B cell (primary cell): ENCODE measurements around the gene TJP2. TPM values are rescaled to one million over a fixed set of nuclear protein-coding genes. Genes with fewer than 3 reads are reported as not detected.

Experiments
- ATAC-seq: fragments of 200-7000 bp; cut with Tn5 transposase; one replicate; pipeline ENCODE4 v1.10.0; 2021; ENCODE audit warnings: low read depth, mild to moderate bottlenecking, moderate number of reproducible peaks, moderate library complexity
- CTCF ChIA-PET: fragments of 350-600 bp; sonication (Branson Sonifier 250); formaldehyde crosslinking; loops from one replicate; lab custom pipeline; 2021; ENCODE audit warnings: antibody characterized with exemption, inconsistent platforms; lab: Charles Lee
- POLR2A ChIA-PET: fragments of 350-600 bp; sonication (Branson Sonifier 250); formaldehyde crosslinking; loops from one replicate; lab custom pipeline; 2021; ENCODE audit warnings: antibody characterized with exemption; lab: Charles Lee
- DNase-seq: peaks from one replicate; pipeline ENCODE4 v3.0.0; 2013
- H2AFZ ChIP-seq: 2 replicates; pipeline ENCODE4 v1.6.1; 2012; ENCODE audit warnings: mild to moderate bottlenecking, low read depth, low read length; ENCODE audit not compliant: insufficient read depth, poor library complexity, severe bottlenecking
- H3K27ac ChIP-seq, 2 donors: 1 replicate in 1 of 2; 2 replicates in 1 of 2; pipeline ENCODE4 v1.5.1; 2012 to 2013; ENCODE audit warnings: low read length in 2 of 2, mild to moderate bottlenecking in 2 of 2, moderate library complexity in 1 of 2
- H3K27me3 ChIP-seq, 4 experiments: fragments of 200-600 bp in 1 of 4; sonication (generic) in 1 of 4; replicated peaks in 1 of 4; 1 replicate in 2 of 4; 2 replicates in 2 of 4; pipeline versions ENCODE4 v1.6.1 to v1.7.0; 2013 to 2016; ENCODE audit warnings: low read length in 3 of 4, mild to moderate bottlenecking in 2 of 4, mixed read lengths in 1 of 4, moderate library complexity in 1 of 4; ENCODE audit not compliant: insufficient read depth in 4 of 4, control insufficient read depth in 3 of 4; ENCODE audit errors: control extremely low read depth in 1 of 4
- H3K36me3 ChIP-seq, 2 experiments: replicated peaks in 1 of 2; 1 replicate in 1 of 2; 2 replicates in 1 of 2; pipeline versions ENCODE4 v1.6.1 to v1.7.1; 2013; ENCODE audit warnings: low read length in 1 of 2; ENCODE audit not compliant: insufficient read depth in 2 of 2, control insufficient read depth in 1 of 2; ENCODE audit errors: control extremely low read depth in 1 of 2, extremely low read depth in 1 of 2
- H3K4me1 ChIP-seq, 2 donors: fragments of 200-600 bp in 1 of 2; sonication (generic) in 1 of 2; 1 replicate in 1 of 2; 2 replicates in 1 of 2; pipeline versions ENCODE4 v1.5.1 to v1.6.1; 2013 to 2017; ENCODE audit warnings: low read length in 2 of 2; ENCODE audit not compliant: control insufficient read depth in 2 of 2, insufficient read depth in 2 of 2
- H3K4me2 ChIP-seq: replicated peaks from 2 replicates; pipeline ENCODE3; 2012; ENCODE audit warnings: mild to moderate bottlenecking, low read depth, low read length; ENCODE audit not compliant: poor library complexity, severe bottlenecking
- H3K4me3 ChIP-seq, 5 experiments: fragments of 200-600 bp in 1 of 5; sonication (generic) in 1 of 5; 1 replicate in 3 of 5; 2 replicates in 2 of 5; pipeline versions ENCODE4 v1.5.1 to v1.7.0; 2011 to 2016; ENCODE audit warnings: low read length in 4 of 5, mild to moderate bottlenecking in 4 of 5, low read depth in 2 of 5, control low read depth in 1 of 5, moderate library complexity in 1 of 5; ENCODE audit not compliant: insufficient read depth in 1 of 5; ENCODE audit errors: control extremely low read depth in 1 of 5, extremely low read depth in 1 of 5
- H3K79me2 ChIP-seq: fragments of 200-600 bp; sonication (generic); one replicate; pipeline ENCODE4 v1.6.0; 2016; ENCODE audit warnings: low read length; ENCODE audit not compliant: control insufficient read depth, insufficient read depth
- H3K9ac ChIP-seq: fragments of 200-600 bp; sonication (generic); 2 replicates; pipeline ENCODE4 v1.6.1; 2017; ENCODE audit warnings: mild to moderate bottlenecking, low read length, moderate library complexity
- H3K9me3 ChIP-seq, 3 donors: one replicate each; pipeline versions ENCODE4 v1.6.1 to v1.7.1; 2013; ENCODE audit warnings: low read length in 2 of 3; ENCODE audit not compliant: control insufficient read depth in 2 of 3, insufficient read depth in 1 of 3; ENCODE audit errors: control extremely low read depth in 1 of 3
- H4K20me1 ChIP-seq: 2 replicates; pipeline ENCODE4 v1.6.0; 2012; ENCODE audit warnings: mild to moderate bottlenecking, low read length; ENCODE audit not compliant: insufficient read depth, control insufficient read depth, poor library complexity, severe bottlenecking
- H3K27ac Mint-ChIP-seq: one replicate; pipeline ENCODE4 v1.8.0; 2021; ENCODE audit warnings: mixed read lengths
- H3K27me3 Mint-ChIP-seq: one replicate; pipeline ENCODE4 v1.8.0; 2021; ENCODE audit warnings: mixed read lengths
- H3K4me1 Mint-ChIP-seq: one replicate; pipeline ENCODE4 v1.8.0; 2021; ENCODE audit warnings: mixed read lengths
- H3K4me3 Mint-ChIP-seq: one replicate; pipeline ENCODE4 v1.8.0; 2021; ENCODE audit warnings: mixed read lengths
- H3K9me3 Mint-ChIP-seq: one replicate; pipeline ENCODE4 v1.8.0; 2022; ENCODE audit warnings: mixed read lengths; ENCODE audit not compliant: insufficient read depth
- EZH2 ChIP-seq: IDR thresholded peaks from 2 replicates; pipeline ENCODE4 v1.6.1; 2012; ENCODE audit warnings: borderline replicate concordance, low read depth, mild to moderate bottlenecking, moderate library complexity, low read length; ENCODE audit not compliant: insufficient read depth, poor library complexity, severe bottlenecking
- WGBS: methylation state at CpG from one replicate; pipeline ENCODE4 v1.1.5; 2013; ENCODE audit warnings: missing lambda C conversion rate; ENCODE audit not compliant: insufficient coverage; 5-methylcytosine and 5-hydroxymethylcytosine counted together
- intact Hi-C: fragments of 100-400 bp; cut with micrococcal nuclease; formaldehyde crosslinking; loops from one replicate; pipeline ENCODE4 v1.10.0; 2022
- polyA plus RNA-seq: library from polyadenylated mRNA; depleted of rRNA; stranded (reverse); fragments of >200 nt; gene quantifications from 2 replicates; pipeline ENCODE4 v1.2.3, GENCODE V29; 2012
- total RNA-seq, 2 donors: library from RNA; stranded (reverse); fragments of 120-200 nt in 1 of 2; gene quantifications; 1 replicate in 1 of 2; 2 replicates in 1 of 2; pipeline versions ENCODE4 v1.2.3 to v1.2.4, GENCODE V29; 2013 to 2022
- TF ChIP-seq, protein P1 (sequence below): fragments of 200-600 bp; IDR thresholded peaks from one replicate; pipeline ENCODE4 v1.8.0; 2022; ENCODE audit warnings: antibody characterized with exemption, mild to moderate bottlenecking

TJP2 gene
- total and polyA plus RNA-seq, 2 donors (not counting 1 experiment from before 2014, with no cell fraction given) = 1.2 to 2.3 TPM

DNA sequence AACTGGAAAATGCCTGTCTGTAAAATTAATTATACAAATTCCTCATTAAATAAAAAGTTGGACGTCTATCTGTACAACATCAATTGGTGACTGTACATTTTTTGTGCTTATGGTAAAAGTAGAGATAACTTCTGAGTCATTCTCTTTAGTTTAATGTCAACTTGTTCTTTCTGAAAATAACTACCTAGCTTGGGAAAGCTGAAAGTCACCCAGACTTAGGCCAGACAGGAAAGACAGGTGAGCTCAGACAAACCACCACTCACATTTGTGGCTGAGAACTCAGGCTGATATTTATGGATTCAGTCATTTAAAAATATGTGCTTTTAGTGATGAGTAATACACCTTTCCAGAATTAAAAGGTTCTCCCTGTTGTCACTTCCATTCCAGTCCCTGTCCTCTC is 119.1 kb downstream of the TJP2 start:
- Mint-ChIP-seq H3K4me3 (no peak overlapping the region), H3K9me3 (peaks cover 2% of the 10 kb centered on the region), H3K27ac (no peak overlapping the region), H3K4me1 (no peaks in the 10 kb centered on the region), H3K27me3 (peaks cover 15% of the 10 kb centered on the region)
- TF ChIP-seq, protein P1, sequence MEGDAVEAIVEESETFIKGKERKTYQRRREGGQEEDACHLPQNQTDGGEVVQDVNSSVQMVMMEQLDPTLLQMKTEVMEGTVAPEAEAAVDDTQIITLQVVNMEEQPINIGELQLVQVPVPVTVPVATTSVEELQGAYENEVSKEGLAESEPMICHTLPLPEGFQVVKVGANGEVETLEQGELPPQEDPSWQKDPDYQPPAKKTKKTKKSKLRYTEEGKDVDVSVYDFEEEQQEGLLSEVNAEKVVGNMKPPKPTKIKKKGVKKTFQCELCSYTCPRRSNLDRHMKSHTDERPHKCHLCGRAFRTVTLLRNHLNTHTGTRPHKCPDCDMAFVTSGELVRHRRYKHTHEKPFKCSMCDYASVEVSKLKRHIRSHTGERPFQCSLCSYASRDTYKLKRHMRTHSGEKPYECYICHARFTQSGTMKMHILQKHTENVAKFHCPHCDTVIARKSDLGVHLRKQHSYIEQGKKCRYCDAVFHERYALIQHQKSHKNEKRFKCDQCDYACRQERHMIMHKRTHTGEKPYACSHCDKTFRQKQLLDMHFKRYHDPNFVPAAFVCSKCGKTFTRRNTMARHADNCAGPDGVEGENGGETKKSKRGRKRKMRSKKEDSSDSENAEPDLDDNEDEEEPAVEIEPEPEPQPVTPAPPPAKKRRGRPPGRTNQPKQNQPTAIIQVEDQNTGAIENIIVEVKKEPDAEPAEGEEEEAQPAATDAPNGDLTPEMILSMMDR = no peak
- TF ChIP-seq EZH2 = no peak
- no peaks in the 10 kb centered on the region for H3K36me3 ChIP-seq
- H3K9me3 ChIP-seq = no peaks in the 10 kb centered on the region
- no peak overlapping the region for H3K27ac ChIP-seq
- H3K4me1 ChIP-seq = no peaks in the 10 kb centered on the region
- no peak overlapping the region for H3K4me2 ChIP-seq
- WGBS = no CpG with 5 or more reads among the region's 1 CpG
- no peak overlapping the region for H3K4me3 ChIP-seq
- no peak overlapping the region for H2AFZ ChIP-seq
- CTCF ChIA-PET = no interaction called here
- ATAC-seq (no peak), DNase-seq (no peak)
- H3K79me2 ChIP-seq = no peaks in the 10 kb centered on the region
- peaks cover 0 to 5% (median under 1%) of the 10 kb centered on the region in 4 experiments for H3K27me3 ChIP-seq
- no peaks in the 10 kb centered on the region for H4K20me1 ChIP-seq
- POLR2A ChIA-PET = no interaction called here
- intact Hi-C loops = no loop called here
- H3K9ac ChIP-seq = no peak overlapping the region

GRCh38 chr9:69295872-69296552 is 121.9 kb downstream of the TJP2 start:
- H3K4me3 Mint-ChIP-seq = no peak overlapping the region
- H3K36me3 ChIP-seq = no peaks in the 10 kb centered on the region
- H3K27ac Mint-ChIP-seq = no peak overlapping the region
- H4K20me1 ChIP-seq = no peaks in the 10 kb centered on the region
- peaks cover 14% of the 10 kb centered on the region for H3K27me3 Mint-ChIP-seq
- no peaks in the 10 kb centered on the region for H3K27me3 ChIP-seq
- H3K4me1 ChIP-seq = no peaks in the 10 kb centered on the region
- no peaks in the 10 kb centered on the region for H3K79me2 ChIP-seq
- no peak overlapping the region for H3K27ac ChIP-seq
- H3K9ac ChIP-seq = no peak overlapping the region
- no peak overlapping the region for H3K4me2 ChIP-seq
- TF ChIP-seq, protein P1 = no peak
- TF ChIP-seq EZH2 = no peak
- H3K4me1 Mint-ChIP-seq = no peaks in the 10 kb centered on the region
- ChIA-PET POLR2A (no interaction called here), CTCF (no interaction called here)
- ATAC-seq (no peak), DNase-seq (no peak)
- 85% methylated on average over 8 of the region's 9 CpGs for WGBS
- H3K9me3 Mint-ChIP-seq = peaks cover 2% of the 10 kb centered on the region
- intact Hi-C loops = no loop called here
- H3K4me3 ChIP-seq = no peak overlapping the region
- H2AFZ ChIP-seq = no peak overlapping the region
- H3K9me3 ChIP-seq = no peaks in the 10 kb centered on the region
